Keratinocyte (primary cell): Measurements from ENCODE around the gene OSBPL1A. TPM values are rescaled to one million over a fixed set of nuclear protein-coding genes. Genes with fewer than 3 reads are reported as not detected.

ENCODE experiments used
- DNase-seq: peaks from one replicate; pipeline ENCODE4 v3.0.0-alpha.2; 2011; ENCODE audit warnings: low read depth, missing footprints, low spot score
- FAIRE-seq: peaks from 2 replicates; lab custom pipeline; 2011; peaks lifted over from hg19 to GRCh38; lab: Jason Lieb, UNC
- H2AFZ ChIP-seq: 2 replicates; pipeline ENCODE4 v1.6.0; 2012; ENCODE audit warnings: low read length, control low read depth, inconsistent platforms; ENCODE audit not compliant: control insufficient read depth
- H3K27ac ChIP-seq: 2 replicates; pipeline ENCODE4 v1.5.1; 2011; ENCODE audit warnings: low read length; ENCODE audit not compliant: control insufficient read depth, insufficient read depth
- H3K27me3 ChIP-seq: 3 replicates; pipeline ENCODE4 v1.6.0; 2011; ENCODE audit warnings: low read length; ENCODE audit not compliant: control insufficient read depth, insufficient read depth; ENCODE audit errors: extremely low read depth
- H3K36me3 ChIP-seq, 2 experiments: 2 replicates in 1 of 2; 3 replicates in 1 of 2; pipeline ENCODE4 v1.5.1; 2011; ENCODE audit warnings: low read length in 2 of 2, mild to moderate bottlenecking in 1 of 2; ENCODE audit not compliant: control insufficient read depth in 2 of 2, insufficient read depth in 2 of 2; ENCODE audit errors: extremely low read depth in 1 of 2
- H3K4me1 ChIP-seq: 3 replicates; pipeline ENCODE4 v1.5.1; 2011; ENCODE audit warnings: low read length; ENCODE audit not compliant: control insufficient read depth, insufficient read depth; ENCODE audit errors: extremely low read depth
- H3K4me2 ChIP-seq: 3 replicates; pipeline ENCODE4 v1.6.0; 2011; ENCODE audit warnings: low read depth, low read length; ENCODE audit not compliant: control insufficient read depth, insufficient read depth; ENCODE audit errors: extremely low read depth
- H3K4me3 ChIP-seq, 3 experiments: fragments of 200-600 bp in 1 of 3; sonication (generic) in 1 of 3; 2 replicates in 2 of 3; 3 replicates in 1 of 3; pipeline ENCODE4 v1.5.1; 2011 to 2016; ENCODE audit warnings: low read length in 3 of 3, mild to moderate bottlenecking in 3 of 3, control low read depth in 2 of 3, inconsistent platforms in 1 of 3, low read depth in 1 of 3, mixed read lengths in 1 of 3, mixed run types in 1 of 3, moderate library complexity in 1 of 3; ENCODE audit not compliant: control insufficient read depth in 2 of 3, insufficient read depth in 2 of 3; ENCODE audit errors: extremely low read depth in 1 of 3
- H3K79me2 ChIP-seq: 2 replicates; pipeline ENCODE4 v1.6.0; 2012; ENCODE audit warnings: low read length; ENCODE audit not compliant: control insufficient read depth, insufficient read depth
- H3K9ac ChIP-seq: 3 replicates; pipeline ENCODE4 v1.6.0; 2011; ENCODE audit warnings: low read length; ENCODE audit not compliant: control insufficient read depth, insufficient read depth; ENCODE audit errors: extremely low read depth
- H3K9me1 ChIP-seq: 3 replicates; pipeline ENCODE4 v1.6.0; 2011; ENCODE audit warnings: low read length; ENCODE audit not compliant: control insufficient read depth, insufficient read depth; ENCODE audit errors: extremely low read depth
- H3K9me3 ChIP-seq: 2 replicates; pipeline ENCODE4 v1.5.1; 2012; ENCODE audit warnings: low read depth, low read length; ENCODE audit not compliant: control insufficient read depth
- H4K20me1 ChIP-seq: 3 replicates; pipeline ENCODE4 v1.6.0; 2011; ENCODE audit warnings: low read length; ENCODE audit not compliant: control insufficient read depth, insufficient read depth; ENCODE audit errors: extremely low read depth
- EZH2 ChIP-seq: IDR thresholded peaks from one replicate; pipeline ENCODE4 v1.6.1; 2012; ENCODE audit warnings: inconsistent platforms, mild to moderate bottlenecking, low read length, moderate library complexity
- dilution Hi-C: fragments of 300-500 bp; cut with MboI; formaldehyde crosslinking; loops from one replicate; pipeline ENCODE4 v1.7.0; 2020; ENCODE audit warnings: low sequenced_read_pairs; ENCODE audit not compliant: extremely low pct_ligation_motif_present
- polyA plus RNA-seq, 5 experiments: library from polyadenylated mRNA; depleted of rRNA in 3 of 5; stranded (reverse) in 3 of 5; stranded (forward) in 1 of 5; unstranded in 1 of 5; fragments of >200 nt; gene quantifications; 1 replicate in 1 of 5; 2 replicates in 3 of 5; 3 replicates in 1 of 5; pipeline versions ENCODE4 v1.2.1 to v1.2.3, GENCODE V29; 2011 to 2012; ENCODE audit warnings: missing spikeins in 2 of 5, low read depth in 1 of 5, low replicate concordance in 1 of 5
- TF ChIP-seq, protein P1 (sequence below), 3 experiments: IDR thresholded peaks in 1 of 3; conservative IDR thresholded peaks in 1 of 3; optimal IDR thresholded peaks in 1 of 3; 2 replicates in 2 of 3; 3 replicates in 1 of 3; pipeline versions ENCODE3 to v1.5.1; 2011; ENCODE audit warnings: low read length in 3 of 3, mild to moderate bottlenecking in 3 of 3, moderate library complexity in 2 of 3, control low read depth in 1 of 3, inconsistent platforms in 1 of 3; ENCODE audit not compliant: insufficient read depth in 2 of 3; ENCODE audit errors: extremely low read depth in 1 of 3

Gene OSBPL1A
- polyA plus RNA-seq, 1 donor (not counting 4 experiments of a cell fraction or from before 2014, with no cell fraction given) = 17.7 TPM

DNA sequence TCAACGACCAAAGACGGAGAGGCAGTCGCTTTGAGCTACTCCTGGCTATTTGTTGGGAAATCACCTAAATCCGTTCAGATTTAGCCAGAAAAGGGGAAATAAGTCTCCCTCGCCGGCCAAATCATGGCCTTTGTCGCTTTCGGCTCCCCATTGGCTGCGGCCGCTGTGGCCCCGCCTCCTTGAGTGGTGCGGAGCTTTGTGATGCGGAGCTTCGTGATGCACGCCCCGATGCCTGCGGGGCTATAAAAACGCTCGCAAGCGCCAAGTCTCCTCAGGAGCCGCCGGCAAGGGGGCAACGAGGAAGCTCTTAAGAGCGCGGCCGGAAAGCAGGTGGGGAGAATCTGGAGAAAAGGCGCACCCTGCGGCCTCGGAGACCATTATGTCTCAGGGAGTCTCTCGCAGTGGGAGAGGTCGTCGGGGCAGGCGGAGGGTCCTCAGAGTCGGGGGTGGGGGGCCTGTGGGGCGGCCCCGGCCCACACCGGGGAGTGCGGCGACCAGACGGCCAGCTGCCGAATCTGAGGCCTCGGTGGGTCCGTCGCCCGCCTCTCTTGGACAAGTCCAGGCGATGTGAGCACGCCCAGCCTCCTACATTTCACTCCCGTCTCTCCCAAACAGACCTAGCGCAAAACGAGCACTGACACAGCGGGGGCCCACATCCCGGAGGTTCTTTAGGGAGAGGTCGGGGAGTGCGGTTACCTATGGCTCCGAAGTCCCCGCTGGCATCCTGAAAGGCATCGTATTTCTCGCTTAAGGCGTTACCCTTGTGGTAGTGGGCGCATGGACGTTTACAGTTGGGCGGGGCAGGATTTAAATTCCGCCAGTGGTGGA lies 258.6 kb downstream of the OSBPL1A start, which contains the start of gene CABYR:
Gene CABYR, plus strand, starts transcription at position 274 of the 828 bp plus-strand sequence. CDS start 4,053 bp downstream, outside the sequence.
- no peaks in the 10 kb centered on the region for H3K9me3 ChIP-seq
- peak within 1 kb of the TSS; percentile 96 for H2AFZ ChIP-seq
- no peaks in the 10 kb centered on the region for H3K27me3 ChIP-seq
- no peaks in the 10 kb centered on the region for H4K20me1 ChIP-seq
- TF ChIP-seq, protein P1, sequence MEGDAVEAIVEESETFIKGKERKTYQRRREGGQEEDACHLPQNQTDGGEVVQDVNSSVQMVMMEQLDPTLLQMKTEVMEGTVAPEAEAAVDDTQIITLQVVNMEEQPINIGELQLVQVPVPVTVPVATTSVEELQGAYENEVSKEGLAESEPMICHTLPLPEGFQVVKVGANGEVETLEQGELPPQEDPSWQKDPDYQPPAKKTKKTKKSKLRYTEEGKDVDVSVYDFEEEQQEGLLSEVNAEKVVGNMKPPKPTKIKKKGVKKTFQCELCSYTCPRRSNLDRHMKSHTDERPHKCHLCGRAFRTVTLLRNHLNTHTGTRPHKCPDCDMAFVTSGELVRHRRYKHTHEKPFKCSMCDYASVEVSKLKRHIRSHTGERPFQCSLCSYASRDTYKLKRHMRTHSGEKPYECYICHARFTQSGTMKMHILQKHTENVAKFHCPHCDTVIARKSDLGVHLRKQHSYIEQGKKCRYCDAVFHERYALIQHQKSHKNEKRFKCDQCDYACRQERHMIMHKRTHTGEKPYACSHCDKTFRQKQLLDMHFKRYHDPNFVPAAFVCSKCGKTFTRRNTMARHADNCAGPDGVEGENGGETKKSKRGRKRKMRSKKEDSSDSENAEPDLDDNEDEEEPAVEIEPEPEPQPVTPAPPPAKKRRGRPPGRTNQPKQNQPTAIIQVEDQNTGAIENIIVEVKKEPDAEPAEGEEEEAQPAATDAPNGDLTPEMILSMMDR (optimal IDR thresholded peaks at IDR 0.05 in 1 of 3, IDR thresholded peaks at IDR 0.05 in 1 of 3, conservative IDR thresholded peaks at IDR 0.05 in 1 of 3; ENCODE audit: extremely low read depth in 1 of 3, insufficient read depth in 2 of 3, low read length in 3 of 3) = no peak
- no peak for TF ChIP-seq EZH2
- H3K9ac ChIP-seq = peak within 1 kb of the TSS; percentile 71
- no peaks in the 10 kb centered on the region for H3K36me3 ChIP-seq
- H3K9me1 ChIP-seq = no peaks in the 10 kb centered on the region
- peak within 1 kb of the TSS; percentile 92 for H3K4me2 ChIP-seq
- H3K4me1 ChIP-seq = peaks cover 9% of the 10 kb centered on the region
- peak; percentile 11 for DNase-seq
- dilution Hi-C loops = no loop called here
- H3K4me3 ChIP-seq = peak within 1 kb of the TSS; percentile 61 to 73 (median 66)
- peak within 1 kb of the TSS; percentile 81 for H3K27ac ChIP-seq
- peak; percentile 64 for FAIRE-seq
- no peaks in the 10 kb centered on the region for H3K79me2 ChIP-seq

GRCh38 chr18:24138409-24138788 lies 259.2 kb downstream of the OSBPL1A start:
- H3K9me3 ChIP-seq = no peaks in the 10 kb centered on the region
- no peaks in the 10 kb centered on the region for H3K9me1 ChIP-seq
- peak overlapping the region; percentile 92 for H3K4me2 ChIP-seq
- H3K27ac ChIP-seq = peak overlapping the region; percentile 81
- peak overlapping the region; percentile 96 for H2AFZ ChIP-seq
- H4K20me1 ChIP-seq = no peaks in the 10 kb centered on the region
- H3K9ac ChIP-seq = peak overlapping the region; percentile 71
- FAIRE-seq (peak; percentile 17), DNase-seq (no peak)
- H3K27me3 ChIP-seq = no peaks in the 10 kb centered on the region
- no peak for TF ChIP-seq EZH2
- TF ChIP-seq, protein P1 (optimal IDR thresholded peaks at IDR 0.05 in 1 of 3, IDR thresholded peaks at IDR 0.05 in 1 of 3, conservative IDR thresholded peaks at IDR 0.05 in 1 of 3; ENCODE audit: extremely low read depth in 1 of 3, insufficient read depth in 2 of 3, low read length in 3 of 3) = no peak
- dilution Hi-C loops = no loop called here
- no peaks in the 10 kb centered on the region for H3K79me2 ChIP-seq
- H3K36me3 ChIP-seq = no peaks in the 10 kb centered on the region
- H3K4me3 ChIP-seq = peak overlapping the region; percentile 61 to 73 (median 66)
- H3K4me1 ChIP-seq = peaks cover 9% of the 10 kb centered on the region
